Measurements from ENCODE around the gene RPUSD2.
A peak's percentile ranks its signal among the peaks of the same experiment; 100 is the strongest.
"Not testable (repeated sequence)": the region's sequence is repeated elsewhere in the genome, so short reads cannot be mapped to it uniquely, and the experiment has no call there.

The RPUSD2 gene

DNA sequence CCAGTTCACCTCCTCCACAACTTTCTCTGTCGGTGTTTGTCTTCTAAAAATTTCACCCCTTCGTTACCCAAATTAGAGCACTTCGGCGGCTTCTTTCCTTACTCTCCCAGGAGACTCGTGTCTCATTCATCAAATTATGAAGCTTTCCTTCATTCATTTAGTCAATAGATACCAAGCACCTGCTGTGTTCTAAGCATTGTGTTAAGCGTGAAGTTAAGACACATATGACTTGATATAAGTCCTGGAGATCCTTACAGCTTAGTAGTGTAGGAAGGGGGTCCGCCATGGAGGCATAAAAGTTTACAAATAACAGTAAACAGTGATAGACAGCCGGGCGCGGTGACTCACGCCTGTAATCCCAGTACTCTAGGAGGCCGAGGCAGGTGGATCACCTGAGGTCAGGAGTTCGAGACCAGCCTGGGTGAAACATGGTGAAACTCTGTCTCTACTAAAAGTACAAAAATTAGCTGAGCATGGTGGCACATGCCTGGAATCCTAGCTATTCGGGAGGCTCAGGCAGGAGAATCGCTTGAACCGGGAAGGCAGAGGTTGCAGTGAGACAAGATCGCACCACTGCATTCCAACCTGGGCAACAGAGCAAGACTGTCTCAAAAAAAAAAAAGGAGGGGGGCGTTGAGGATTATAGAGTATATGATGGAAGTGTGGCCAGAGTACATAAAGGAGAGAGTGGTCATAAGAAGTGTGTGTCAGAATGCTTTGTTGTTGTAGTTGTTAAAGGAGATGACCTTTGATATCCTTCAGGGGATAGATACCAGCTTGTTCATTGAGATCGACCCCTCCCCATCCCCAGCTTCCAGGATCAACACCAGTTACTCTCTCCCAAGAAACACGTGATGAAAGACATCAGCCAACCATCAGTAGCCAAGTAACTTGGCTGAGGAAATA lies 3.5 kb upstream of the RPUSD2 start:
- DNase-seq (ENCODE audit: low read depth), result no peak

DNA sequence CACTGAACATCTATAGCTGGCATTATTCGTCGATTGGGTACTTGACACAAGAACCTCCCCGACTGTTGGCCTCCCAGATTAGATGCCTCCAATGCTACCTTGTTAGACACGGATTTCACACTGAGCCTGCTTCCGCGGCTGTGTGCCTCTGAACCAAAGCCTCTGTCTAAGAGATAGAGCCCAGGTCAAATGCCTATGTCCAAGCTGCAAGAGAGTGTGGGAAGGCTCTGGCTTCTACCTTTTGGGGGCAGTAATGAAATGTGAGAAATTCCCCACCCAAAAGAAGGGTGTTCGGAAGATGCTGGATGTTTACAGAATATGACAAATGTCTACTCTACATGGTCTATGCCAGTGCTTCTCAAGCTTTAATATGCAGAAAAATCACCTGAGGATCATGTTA lies 2.0 kb upstream of the RPUSD2 start:
- no peak for DNase-seq (ENCODE audit: low read depth)

DNA sequence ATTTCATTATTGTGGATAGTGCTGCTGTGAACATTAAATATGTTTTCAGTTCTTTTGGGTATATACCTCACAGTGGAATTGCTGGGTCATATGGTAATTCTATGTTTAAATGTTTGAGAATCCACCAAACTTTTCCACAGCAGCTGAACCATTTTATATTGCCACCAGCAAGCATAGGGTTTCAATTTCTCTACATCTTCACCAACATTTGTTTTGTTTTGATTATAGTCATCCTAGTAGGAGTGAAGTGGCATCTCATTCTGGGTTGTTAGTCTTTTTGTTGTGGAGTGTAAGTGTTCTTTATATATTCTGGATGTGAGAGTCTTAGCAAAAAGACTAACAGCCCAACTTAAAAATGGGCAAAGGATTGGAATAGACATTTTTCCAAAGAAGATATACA lies 6.0 kb downstream of the RPUSD2 start:
- no peak for DNase-seq (ENCODE audit: low read depth)

DNA sequence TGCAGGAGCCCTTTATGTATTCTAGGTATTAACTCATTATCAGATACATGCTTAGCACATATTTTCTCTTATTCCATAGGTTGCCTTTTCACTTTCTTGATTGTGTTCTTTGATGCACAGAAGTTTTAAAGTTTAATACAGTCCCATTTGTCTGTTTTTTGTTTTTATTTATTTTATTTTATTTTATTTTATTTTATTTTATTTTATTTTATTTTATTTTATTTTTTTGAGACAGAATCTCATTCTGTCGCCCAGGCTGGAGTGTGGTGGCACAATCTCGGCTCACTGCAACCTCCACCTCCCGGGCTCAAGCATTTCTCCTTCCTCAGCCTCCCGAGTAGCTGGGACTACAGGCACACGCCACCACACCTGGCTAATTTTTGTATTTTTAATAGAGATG lies 7.8 kb downstream of the RPUSD2 start:
- DNase-seq (ENCODE audit: low read depth), result not testable (repeated sequence)

DNA sequence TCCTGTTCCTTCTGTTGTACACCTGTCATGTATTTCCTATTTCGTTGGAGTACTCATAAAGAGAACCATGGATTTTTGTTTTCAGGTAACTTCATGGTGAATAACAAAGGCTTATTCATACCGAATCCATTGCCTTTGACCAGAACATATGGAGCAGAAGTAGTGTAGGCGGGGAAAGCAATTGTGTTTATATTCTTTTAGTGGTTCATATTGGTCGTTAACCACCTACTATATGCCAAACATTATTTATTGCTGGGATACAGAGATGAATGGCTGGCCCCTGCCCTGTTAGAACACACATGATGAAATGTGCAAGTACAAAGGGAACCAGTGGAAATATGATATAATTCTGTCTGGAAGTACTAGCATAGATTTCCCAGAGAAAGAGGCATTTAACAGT lies 9.8 kb downstream of the RPUSD2 start:
- DNase-seq (ENCODE audit: low read depth), result no peak

DNA sequence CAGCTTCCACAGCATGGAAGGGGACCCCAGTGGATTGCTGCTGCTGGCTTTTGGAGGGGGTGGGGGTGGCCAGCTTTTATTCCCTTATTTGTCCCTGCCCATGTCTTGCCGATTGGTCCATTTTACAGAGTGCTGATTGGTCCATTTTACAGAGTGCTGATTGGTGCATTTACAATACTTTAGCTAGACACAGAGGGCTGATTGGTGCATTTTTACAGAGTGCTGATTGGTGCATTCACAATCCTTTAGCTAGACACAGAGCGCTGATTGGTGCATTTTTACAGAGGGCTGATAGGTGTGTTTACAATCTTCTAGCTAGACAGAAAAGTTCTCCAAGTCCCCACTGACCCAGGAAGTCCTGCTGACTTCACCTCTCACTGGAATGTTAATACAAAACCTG lies 12.7 kb downstream of the RPUSD2 start:
- not testable (repeated sequence) for DNase-seq (ENCODE audit: low read depth)

DNA sequence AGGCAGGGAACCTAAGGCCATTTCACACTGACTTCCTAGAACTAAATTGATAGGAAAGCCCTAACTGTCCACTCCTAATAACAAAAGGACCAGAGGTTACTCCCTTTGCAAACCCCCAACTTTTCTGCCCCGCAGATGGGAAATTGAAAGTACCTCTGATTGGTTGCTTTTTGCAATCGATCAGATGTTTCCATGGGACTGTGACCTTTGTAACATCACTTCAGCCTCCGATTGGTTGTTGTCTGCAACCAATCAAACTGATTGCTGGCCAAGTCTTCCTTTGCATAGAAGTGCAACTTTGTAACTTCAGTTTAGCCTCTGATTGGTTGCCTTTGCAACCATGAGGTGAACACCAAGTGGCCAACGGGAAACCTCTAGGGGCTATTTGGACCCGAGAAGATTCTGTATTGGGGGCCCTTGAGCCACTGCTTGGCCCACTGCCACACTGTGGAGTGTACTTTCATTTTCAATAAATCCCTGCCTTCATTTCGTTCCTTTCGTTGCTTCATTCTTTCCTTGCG lies 13.7 kb downstream of the RPUSD2 start:
- DNase-seq (ENCODE audit: low read depth), result no peak

DNA sequence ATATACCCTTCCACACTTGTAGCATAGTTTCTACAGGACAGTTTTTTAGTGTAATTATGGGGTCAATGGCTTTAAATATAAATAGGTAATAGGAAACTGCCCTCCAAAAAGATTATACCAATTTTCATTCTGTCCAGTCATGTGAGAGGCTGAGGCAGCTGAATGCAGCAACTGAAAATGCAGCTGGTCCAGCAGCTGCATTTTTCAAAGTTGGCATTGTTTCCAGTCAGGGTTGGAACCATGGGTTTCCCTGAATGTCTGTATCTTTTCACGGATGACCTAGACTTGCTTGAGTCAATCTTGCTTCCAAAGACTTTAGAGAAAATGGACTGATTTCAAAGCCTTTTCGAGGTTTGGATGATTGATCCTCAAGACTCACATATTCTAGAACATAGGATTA lies 15.1 kb downstream of the RPUSD2 start:
- DNase-seq (ENCODE audit: low read depth), result no peak

DNA sequence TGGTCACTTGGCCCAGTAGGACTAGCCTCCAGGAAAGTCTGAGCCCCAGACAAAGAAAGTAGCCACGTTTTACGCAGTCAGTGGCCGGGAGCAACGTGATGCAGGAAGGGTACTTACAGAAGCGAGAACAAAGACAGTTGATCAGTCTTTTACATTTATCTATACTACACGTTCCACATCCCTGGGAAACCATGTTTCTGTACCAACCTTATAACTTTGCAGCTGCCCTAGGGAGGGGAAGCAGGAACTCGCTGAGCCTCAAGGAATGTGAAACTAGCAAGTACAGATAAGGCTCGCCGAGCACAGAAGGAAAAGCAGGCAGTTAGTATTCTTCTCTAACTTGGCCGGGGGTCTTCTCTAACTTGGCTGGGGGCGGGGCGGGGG lies 21.6 kb downstream of the RPUSD2 start:
- DNase-seq (ENCODE audit: low read depth), result no peak

DNA sequence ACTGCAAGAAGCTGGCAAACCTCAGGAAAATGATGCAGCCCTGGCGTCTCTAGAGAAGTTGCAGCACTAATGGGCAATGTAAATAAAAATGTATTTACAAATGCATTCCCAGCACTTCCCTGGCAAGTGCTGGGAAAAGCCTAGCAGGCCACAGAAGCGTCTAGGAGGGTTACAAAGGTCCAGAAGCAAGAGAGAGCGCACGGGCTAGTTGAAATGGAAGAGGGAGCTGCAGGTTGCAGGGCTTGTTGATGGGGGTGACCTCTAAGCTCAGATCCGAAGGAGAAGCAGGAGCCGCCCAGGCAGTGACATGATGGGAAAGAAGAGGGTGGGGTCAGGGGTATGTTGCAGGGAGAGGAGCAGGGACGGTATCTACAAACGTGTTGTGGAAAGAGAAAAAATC lies 22.3 kb downstream of the RPUSD2 start:
- DNase-seq (ENCODE audit: low read depth), result no peak

DNA sequence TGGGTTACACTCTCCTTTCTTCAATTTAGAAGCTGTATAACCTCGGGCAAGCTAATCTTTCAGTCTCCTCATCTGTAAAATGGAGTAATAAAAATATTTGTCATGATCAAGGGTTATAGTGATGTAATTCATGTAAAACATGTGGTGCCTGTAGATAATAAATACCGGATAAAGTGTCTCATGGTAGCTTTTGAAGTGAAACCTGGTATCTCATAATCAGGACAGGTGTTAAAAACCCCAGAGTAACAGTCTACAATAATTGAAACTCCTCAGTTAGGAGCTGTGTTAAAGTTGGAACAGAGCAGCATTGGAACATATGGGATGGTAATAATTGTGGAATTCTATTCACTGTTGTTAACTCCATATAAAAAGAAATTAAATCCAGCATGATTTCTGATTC lies 24.1 kb downstream of the RPUSD2 start:
- DNase-seq (ENCODE audit: low read depth), result no peak

DNA sequence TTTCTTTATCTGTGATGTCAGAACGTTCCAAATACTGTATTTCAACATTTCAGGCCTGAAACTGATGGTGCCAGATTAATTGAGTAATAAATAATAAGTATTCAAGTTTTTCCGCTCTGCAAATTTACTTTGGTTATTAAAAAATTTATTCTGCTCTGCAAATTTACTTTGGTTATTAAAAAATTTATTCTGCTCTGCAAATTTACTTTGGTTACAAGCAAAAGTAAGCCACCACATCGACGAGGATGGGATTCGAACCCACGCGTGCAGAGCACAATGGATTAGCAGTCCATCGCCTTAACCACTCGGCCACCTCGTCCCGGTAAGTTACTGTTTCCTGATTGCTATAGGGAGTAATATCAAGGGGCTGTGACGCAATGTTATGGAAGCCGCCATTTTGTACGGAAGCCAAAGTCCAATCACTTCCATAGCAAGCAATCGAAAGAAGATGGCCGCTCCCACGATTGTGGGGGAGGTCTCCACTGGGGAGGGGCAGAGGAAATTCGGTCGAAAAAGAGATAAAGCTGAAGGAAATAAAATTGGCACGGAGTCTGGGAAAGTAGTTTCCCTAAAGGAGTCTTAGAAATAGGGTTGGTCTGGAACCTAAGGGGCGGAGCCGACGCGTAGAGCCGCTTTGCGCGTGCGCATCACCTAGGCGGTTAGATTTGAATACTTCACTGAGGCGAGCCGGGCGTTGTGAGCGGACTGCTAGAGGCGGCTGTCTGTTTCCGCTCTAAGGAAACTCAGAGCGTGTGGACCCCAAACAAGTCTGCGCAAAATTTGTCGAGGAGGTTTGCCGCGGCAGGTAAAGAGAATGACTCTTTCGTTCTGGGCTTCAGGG lies 24.7 kb downstream of the RPUSD2 start, which contains the start of gene KNL1:
Gene KNL1 (plus strand): TSS at position 662 of the 841 bp plus-strand sequence. CDS start 8,683 bp downstream, outside the sequence.
- DNase-seq (ENCODE audit: low read depth), result peak; percentile 81

DNA sequence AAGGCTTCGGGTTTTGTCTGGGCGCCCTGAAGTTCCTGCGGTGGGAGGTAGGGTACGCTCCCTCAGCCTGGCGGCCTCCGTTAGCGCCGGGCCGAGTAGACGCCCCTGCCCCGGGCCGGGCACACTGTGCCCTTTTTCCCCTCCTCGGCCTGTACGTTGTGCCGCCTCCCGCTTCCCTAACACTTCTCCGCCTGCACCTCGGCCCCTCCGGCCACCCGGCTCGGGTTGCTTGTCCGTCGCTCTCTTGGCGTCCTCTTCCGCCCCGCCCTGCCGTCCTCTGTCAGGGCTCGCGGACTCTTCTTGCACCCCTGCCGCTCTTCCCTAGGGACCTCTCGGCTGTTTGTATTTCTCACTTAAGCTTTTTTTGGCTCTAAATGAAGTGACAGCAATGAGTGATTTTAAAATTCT lies 25.3 kb downstream of the RPUSD2 start:
- DNase-seq (ENCODE audit: low read depth), result peak; percentile 5

DNA sequence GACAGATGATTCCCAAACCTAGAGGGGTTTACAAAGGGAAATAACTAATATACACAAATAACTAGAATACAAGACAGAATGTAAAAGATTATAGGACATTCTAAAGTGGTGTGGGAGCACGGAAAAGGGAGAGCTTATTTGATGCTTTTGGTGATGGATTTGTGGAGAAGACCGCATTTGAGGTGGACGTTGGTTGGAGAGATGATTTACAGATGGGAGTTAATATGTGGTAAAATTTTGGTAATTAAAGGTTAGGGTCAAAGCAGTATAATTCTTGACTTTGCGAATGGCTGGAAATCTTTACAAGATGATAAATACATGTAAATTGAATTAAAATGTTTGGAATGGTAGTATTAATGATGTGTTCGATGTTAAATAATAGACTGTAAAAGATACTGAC lies 26.1 kb downstream of the RPUSD2 start:
- DNase-seq (ENCODE audit: low read depth), result no peak

DNA sequence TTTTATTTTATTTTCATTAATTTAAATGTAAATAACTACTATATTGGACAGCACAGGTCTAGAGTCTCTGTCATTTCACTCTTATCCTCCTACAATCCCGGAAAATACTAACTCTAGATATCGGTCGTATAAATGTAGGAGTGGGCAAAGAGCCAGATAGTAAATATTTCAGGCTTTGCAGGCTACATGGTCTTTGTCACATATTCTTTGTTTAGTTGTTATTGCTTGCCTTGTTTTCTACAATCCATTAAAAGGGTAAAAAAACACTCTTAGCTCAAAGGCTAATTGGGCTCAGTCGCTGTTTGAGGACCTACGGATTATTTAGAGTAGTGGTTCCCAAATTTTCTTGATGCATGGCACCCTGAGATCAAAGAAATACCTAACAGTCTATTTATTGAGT lies 26.7 kb downstream of the RPUSD2 start:
- DNase-seq (ENCODE audit: low read depth), result no peak

DNA sequence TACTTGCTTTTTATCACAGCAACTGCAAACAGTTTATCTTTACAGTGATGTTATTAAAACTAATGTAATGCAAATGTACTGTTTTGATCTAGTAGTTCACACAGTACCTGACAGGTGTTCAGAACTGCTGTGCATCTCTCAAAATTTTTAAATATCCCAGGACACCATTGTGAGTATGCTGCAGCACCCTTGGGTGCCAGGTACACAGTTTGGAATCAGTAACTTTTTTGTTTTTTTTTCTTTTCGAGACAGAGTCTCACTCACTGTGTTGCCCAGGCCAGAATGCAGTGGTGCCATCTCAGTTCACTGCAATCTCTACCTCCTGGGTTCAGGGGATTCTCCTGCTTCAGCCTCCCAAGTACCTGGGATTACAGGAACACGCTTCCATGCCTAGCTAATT lies 27.9 kb downstream of the RPUSD2 start:
- DNase-seq (ENCODE audit: low read depth), result no peak

DNA sequence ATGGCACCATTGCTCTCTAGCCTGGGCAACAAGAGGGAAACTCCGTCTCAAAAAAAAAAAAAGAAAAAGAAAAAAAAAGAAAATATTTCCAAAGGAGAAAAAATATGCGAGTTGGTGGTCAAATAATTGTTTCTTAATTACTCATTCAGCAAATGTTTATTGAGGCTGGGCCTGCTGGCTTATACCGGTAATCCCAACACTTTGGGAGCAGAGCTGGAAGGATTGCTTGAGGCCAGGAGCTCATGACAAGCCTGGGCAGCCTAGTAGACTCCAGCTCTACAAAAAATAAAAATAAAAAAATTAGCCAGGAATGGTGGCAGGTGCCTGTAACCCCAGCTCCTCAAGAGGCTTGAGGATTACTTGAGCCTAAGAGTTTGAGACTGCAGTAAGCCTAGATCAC lies 29.0 kb downstream of the RPUSD2 start:
- no peak for DNase-seq (ENCODE audit: low read depth)

DNA sequence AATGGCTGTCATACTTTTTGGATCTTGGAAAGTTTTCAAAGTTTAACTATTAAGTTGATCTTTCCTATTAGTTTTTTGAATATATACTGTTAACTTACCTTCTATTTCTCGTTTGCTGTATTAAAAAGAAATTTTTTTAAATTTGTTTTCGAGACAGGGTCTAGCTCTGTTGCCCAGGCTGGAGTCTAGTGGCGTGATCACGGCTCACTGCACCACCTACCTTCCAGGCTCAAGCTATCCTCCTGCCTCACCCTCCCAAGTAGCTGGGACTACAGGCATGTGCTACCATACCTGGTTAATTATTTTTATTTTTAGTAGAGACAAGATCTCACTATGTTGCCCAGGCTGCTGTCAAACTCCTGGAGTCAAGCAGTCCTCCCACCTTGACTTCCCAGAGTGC lies 29.6 kb downstream of the RPUSD2 start:
- DNase-seq (ENCODE audit: low read depth), result no peak

DNA sequence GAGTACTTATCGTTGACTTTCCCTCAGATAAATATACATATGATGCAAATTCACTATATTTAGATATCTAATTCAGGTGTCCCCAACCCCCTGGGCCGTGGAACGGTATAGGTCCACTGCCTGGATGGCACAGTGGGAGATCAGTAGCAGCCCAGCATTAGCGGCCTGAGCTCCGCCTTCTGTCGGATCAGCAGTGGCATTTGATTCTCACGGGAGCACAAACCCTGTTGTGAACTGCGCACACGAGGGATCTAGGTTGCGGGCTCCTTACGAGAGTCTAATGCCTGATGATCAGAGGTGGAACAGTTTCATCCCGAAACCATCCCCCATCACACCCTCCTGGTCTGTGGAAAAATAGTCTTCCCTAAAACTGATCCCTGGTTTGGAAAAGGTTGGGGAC lies 31.9 kb downstream of the RPUSD2 start:
- no peak for DNase-seq (ENCODE audit: low read depth)

DNA sequence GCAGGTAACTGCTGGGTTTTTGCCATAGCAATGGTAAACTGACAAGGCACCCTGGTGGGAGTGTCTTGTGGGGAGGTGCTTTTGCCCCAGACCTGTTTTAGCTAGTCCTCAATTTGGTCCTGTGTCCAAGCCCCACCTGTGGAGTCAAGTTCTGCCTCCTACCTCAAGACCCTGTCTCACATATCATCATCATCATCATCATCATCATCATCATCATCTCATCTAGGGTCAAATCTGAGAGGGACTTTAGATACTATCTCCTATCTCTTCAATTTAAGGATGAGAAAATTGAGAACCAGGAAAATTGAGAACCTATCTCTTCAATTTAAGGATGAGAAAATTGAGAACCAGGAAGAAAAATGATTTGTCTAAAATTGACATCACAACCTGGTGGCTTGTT lies 34.8 kb downstream of the RPUSD2 start:
- DNase-seq (ENCODE audit: low read depth), result no peak

DNA sequence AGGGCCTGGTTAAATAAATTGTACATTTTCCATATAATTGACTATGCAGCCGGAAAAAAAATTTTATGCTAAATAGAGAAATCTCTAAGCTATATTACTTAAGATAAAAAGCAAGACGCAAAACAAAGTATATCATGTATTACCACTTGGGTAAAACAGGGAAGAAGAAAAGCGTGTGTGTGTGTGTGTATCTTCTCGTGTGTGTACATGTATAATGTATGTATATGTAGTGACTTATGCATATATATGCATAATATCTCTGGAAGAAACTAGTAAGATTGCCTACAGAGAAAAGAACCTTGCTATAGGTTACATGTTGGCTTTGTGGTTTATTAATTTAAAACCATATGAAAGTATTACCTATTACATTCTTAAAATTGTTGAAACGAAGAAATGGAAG lies 44.0 kb downstream of the RPUSD2 start:
- no peak for DNase-seq (ENCODE audit: low read depth)

DNA sequence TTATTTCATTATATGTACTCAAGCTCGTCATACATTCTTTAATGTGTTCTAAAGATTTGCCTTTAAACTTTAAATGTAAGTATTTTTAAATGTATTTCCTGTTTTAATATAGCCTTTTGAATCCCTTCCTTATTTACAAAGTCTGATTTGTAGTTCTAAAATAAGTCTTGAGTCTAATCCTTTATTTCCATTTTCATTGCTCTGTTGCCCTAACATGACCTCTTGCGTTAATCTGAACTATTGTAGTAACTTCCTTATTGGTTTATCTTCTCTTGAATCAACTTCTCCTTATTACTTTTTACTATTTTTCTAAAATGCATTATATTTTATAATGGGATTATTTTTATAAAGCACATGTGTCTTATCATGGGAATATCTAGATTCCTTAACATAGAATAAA lies 48.9 kb downstream of the RPUSD2 start:
- DNase-seq (ENCODE audit: low read depth), result no peak

DNA sequence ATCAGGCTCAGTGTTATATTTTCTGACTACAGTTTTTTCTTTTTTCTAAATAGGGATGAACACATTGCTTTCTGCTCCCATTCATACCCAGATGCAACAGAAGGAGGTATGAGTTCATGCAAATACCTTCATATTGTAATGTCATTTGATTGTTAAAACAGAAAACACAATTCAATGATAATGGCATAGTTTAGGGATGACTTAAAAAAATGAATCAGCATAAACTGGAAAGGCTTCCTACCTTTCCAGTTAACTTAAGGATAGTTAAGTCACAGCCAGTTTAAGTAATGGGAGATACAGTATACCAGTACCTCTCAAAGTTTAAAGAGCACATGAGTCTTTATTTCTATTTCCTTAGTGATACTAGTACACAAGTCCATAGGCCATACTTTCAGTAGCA lies 49.8 kb downstream of the RPUSD2 start:
- DNase-seq (ENCODE audit: low read depth), result no peak
